ENCODE data around the gene ANKHD1. TPM values are rescaled to one million over a fixed set of nuclear protein-coding genes. Genes with fewer than 3 reads are reported as not detected.

ANKHD1 gene
- total RNA-seq, 4 donors from 2014 or later: 148 to 362 (median 168) TPM

DNA sequence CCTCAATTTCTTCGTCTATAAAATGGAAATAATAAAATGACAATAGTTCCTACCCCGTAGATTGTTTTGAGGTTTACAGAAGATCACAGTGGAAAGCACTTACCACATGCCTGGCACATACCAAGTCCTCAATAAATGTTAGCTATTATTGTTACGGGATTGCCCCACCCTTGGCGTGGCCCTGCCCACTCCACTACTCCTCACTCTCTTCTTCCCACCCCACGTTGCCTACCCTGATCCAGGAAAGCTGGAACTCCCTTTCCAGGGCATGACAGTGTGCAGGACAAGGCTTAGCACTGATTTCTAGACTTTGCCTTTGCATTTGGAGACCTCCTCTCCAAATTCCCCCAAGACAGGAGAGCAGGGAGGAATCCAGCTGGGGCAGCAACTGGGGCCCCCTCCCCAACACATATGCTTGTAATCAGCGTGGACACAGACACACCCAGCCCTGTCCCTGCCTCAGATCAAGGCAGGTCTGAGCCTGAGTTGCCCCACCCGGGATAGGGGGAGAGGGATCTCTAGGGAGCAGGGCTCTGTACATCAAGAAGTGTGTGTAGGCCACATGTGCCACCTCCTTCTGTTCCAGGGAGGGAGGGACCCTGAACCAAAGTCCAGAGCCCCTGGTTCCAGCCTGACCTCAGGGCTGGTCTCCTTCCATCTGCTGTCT lies 34.9 kb upstream of the ANKHD1 start:
- Histone ChIP-seq H3K4me3 (no peak overlapping the region), H3K27ac (no peak overlapping the region)
- WGBS: 47% methylated on average over 6 of the region's 7 CpGs

DNA sequence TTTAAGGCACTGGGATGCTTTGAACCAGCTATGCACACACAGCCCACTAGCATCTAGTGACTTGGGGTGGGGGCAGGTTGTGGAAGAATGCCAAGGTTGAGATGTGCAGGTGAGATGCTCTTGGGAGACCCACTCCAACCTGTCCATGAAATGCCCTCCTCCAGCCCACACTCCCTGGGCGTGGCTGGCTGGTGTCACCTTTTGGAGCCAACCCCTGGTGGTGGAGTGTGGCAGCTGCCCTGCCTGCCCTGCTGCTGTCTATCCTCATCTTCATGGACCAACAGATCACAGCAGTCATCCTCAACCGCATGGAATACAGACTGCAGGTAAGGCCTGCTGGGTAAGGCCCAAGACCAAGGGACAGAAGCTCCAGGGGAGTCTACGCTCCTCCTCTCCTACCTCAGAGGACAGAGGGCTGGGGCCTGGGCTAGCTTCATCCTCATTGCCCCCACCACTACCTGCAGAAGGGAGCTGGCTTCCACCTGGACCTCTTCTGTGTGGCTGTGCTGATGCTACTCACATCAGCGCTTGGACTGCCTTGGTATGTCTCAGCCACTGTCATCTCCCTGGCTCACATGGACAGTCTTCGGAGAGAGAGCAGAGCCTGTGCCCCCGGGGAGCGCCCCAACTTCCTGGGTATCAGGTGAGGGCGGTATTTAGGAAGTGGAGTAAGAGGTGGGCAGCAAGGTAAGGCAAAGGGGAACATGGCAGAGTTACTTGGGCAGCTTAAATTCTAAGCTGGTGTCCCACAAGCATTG lies 34.2 kb upstream of the ANKHD1 start:
- H3K36me3 ChIP-seq: no peaks in the 10 kb centered on the region
- peaks cover 13% of the 10 kb centered on the region for H3K4me1 ChIP-seq
- peak in 1 of 2 donors; percentile 56 for DNase-seq (ENCODE audit: low spot score in 2 of 2)
- WGBS: 88% methylated on average over 7 of the region's 8 CpGs
- no peak overlapping the region for H3K4me3 ChIP-seq
- TF ChIP-seq, protein P1, sequence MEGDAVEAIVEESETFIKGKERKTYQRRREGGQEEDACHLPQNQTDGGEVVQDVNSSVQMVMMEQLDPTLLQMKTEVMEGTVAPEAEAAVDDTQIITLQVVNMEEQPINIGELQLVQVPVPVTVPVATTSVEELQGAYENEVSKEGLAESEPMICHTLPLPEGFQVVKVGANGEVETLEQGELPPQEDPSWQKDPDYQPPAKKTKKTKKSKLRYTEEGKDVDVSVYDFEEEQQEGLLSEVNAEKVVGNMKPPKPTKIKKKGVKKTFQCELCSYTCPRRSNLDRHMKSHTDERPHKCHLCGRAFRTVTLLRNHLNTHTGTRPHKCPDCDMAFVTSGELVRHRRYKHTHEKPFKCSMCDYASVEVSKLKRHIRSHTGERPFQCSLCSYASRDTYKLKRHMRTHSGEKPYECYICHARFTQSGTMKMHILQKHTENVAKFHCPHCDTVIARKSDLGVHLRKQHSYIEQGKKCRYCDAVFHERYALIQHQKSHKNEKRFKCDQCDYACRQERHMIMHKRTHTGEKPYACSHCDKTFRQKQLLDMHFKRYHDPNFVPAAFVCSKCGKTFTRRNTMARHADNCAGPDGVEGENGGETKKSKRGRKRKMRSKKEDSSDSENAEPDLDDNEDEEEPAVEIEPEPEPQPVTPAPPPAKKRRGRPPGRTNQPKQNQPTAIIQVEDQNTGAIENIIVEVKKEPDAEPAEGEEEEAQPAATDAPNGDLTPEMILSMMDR (IDR thresholded peaks at IDR 0.05): peak; percentile 7 to 16
- TF ChIP-seq POLR2AphosphoS5 (IDR thresholded peaks at IDR 0.05) (no peak), EP300 (IDR thresholded peaks at IDR 0.05) (no peak), POLR2A (IDR thresholded peaks at IDR 0.05) (no peak)
- H3K27me3 ChIP-seq: no peaks in the 10 kb centered on the region
- H3K9me3 ChIP-seq: no peaks in the 10 kb centered on the region
- H3K27ac ChIP-seq: no peak overlapping the region

More for the DNA sequence above, 34.9 kb upstream of the ANKHD1 start:
- TF ChIP-seq, protein P1 (IDR thresholded peaks at IDR 0.05): no peak
- TF ChIP-seq POLR2AphosphoS5 (IDR thresholded peaks at IDR 0.05) (no peak), POLR2A (IDR thresholded peaks at IDR 0.05) (no peak), EP300 (IDR thresholded peaks at IDR 0.05) (no peak)
- peak in 1 of 2 donors; percentile 51 for DNase-seq (ENCODE audit: low spot score in 2 of 2)
- Histone ChIP-seq H3K4me1 (peaks cover 13% of the 10 kb centered on the region), H3K27me3 (no peaks in the 10 kb centered on the region), H3K36me3 (no peaks in the 10 kb centered on the region), H3K9me3 (no peaks in the 10 kb centered on the region)

DNA sequence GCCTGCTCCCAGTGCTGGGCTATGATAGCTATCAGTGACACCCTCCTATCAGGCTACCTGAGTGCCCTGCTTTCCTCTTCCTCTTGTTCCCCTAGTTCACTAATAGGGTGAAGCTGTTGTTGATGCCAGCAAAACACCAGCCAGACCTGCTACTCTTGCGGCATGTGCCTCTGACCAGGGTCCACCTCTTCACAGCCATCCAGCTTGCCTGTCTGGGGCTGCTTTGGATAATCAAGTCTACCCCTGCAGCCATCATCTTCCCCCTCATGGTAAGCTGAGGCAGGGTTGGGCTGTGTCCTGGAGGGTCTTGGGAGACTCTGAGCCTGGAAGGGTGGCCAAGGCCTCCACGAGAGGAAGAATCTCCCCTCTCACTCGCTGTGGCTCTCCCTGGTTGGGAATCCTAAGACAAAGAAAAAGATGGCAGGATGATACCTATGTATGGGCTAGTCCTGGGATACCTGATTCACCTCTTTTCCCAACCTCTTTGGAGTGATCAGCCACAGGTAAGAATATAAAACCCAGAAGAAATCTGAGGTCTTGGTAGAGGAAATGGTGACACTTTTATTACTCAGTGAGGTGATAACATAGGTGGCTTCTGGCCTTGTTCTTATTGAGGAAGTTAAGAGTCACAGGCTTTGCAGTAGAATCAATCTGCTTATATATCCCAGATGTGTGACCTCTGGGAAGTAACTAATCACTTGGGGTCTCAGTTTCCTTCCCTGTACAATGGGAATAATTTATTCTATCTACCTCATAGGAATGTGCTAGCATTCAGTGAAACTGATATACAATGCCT lies 30.1 kb upstream of the ANKHD1 start:
- Histone ChIP-seq H3K36me3 (no peaks in the 10 kb centered on the region), H3K9me3 (no peaks in the 10 kb centered on the region), H3K27me3 (no peaks in the 10 kb centered on the region), H3K4me1 (peaks cover 13% of the 10 kb centered on the region), H3K4me3 (no peak overlapping the region), H3K27ac (no peak overlapping the region)
- WGBS: 86% methylated on average over 3 of the region's 3 CpGs
- DNase-seq (ENCODE audit: low spot score in 2 of 2): no peak
- TF ChIP-seq, protein P1 (IDR thresholded peaks at IDR 0.05): no peak
- TF ChIP-seq EP300 (IDR thresholded peaks at IDR 0.05): no peak

DNA sequence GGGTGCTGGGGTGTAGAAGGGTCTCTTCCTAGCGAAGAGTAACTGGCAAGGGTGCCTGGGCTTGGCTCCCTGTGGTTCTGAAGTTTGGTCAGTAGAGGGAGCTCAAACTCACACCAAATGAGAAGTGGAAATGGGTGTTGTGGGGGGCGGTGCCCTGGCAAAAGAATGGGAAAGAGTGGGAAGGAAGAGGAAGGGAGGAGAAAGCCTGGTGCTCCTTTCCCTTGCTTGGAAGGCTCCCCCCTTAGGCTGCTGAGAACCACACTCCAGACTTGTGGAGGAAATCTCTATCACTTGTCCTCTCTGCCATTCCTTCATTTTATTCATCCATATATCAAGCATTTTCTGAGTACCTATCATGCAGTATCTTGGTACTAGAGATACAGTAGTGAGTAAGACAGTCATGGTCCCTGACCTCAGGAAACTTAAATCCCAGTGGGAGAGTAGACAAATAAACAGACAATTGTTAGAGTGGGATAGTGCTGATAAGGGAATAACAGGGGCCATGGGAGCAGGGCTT lies 28.6 kb upstream of the ANKHD1 start:
- H3K27me3 ChIP-seq: no peaks in the 10 kb centered on the region
- TF ChIP-seq, protein P1 (IDR thresholded peaks at IDR 0.05): peak; percentile 59 to 83
- no peak for TF ChIP-seq POLR2AphosphoS5 (IDR thresholded peaks at IDR 0.05)
- peaks cover 6% of the 10 kb centered on the region for H3K4me1 ChIP-seq
- no peaks in the 10 kb centered on the region for H3K36me3 ChIP-seq
- DNase-seq (ENCODE audit: low spot score in 2 of 2): peak; percentile 85
- H3K27ac ChIP-seq: no peak overlapping the region
- no peaks in the 10 kb centered on the region for H3K9me3 ChIP-seq
- 3% methylated on average over 2 of the region's 2 CpGs for WGBS
- H3K4me3 ChIP-seq: no peak overlapping the region
